Vagina (tissue), 2 donors: ENCODE measurements around the gene WDR62.

Experiments used
- CTCF ChIP-seq, 3 experiments: fragments of 450-650 bp in 2 of 3; fragments of 200-600 bp in 1 of 3; sonication (generic) in 1 of 3; IDR thresholded peaks; one replicate each; pipeline ENCODE4 v1.5.1; 2017 to 2019; ENCODE audit warnings: antibody characterized with exemption in 3 of 3, mild to moderate bottlenecking in 2 of 3, moderate library complexity in 2 of 3
- POLR2A ChIP-seq, 2 donors: fragments of 450-650 bp; IDR thresholded peaks; one replicate each; pipeline ENCODE4 v1.6.1; 2017; ENCODE audit warnings: antibody characterized with exemption in 2 of 2, mild to moderate bottlenecking in 2 of 2, moderate library complexity in 2 of 2

GRCh38 chr19:36121486-36122124, 66.9 kb downstream of the WDR62 start:
- TF ChIP-seq CTCF (IDR thresholded peaks at IDR 0.05) = no peak
- TF ChIP-seq POLR2A (IDR thresholded peaks at IDR 0.05) = no peak
